ENCODE data around the gene YTHDC1.

DNA sequence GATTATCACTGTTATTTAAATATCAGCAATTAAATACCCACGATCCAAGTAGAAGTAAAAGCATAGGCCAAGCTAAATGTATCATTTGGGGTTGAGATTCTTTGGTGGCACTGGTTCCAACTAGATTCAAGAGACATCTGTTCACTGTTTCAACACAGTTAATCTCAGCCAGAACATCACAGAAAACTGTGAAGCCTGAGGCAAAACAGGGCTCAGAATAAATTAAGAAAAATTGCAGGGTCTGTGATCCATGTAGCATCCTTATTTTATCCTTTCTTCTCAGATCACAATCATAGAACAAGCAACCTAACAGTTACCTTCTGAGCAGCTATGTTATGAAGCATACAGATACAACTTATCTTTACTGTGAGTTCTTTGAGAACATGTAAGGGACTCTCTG is 23.7 kb downstream of the YTHDC1 start:
- TF ChIP-seq, protein P1, sequence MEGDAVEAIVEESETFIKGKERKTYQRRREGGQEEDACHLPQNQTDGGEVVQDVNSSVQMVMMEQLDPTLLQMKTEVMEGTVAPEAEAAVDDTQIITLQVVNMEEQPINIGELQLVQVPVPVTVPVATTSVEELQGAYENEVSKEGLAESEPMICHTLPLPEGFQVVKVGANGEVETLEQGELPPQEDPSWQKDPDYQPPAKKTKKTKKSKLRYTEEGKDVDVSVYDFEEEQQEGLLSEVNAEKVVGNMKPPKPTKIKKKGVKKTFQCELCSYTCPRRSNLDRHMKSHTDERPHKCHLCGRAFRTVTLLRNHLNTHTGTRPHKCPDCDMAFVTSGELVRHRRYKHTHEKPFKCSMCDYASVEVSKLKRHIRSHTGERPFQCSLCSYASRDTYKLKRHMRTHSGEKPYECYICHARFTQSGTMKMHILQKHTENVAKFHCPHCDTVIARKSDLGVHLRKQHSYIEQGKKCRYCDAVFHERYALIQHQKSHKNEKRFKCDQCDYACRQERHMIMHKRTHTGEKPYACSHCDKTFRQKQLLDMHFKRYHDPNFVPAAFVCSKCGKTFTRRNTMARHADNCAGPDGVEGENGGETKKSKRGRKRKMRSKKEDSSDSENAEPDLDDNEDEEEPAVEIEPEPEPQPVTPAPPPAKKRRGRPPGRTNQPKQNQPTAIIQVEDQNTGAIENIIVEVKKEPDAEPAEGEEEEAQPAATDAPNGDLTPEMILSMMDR (IDR thresholded peaks at IDR 0.05), result no peak
- no peak for TF ChIP-seq POLR2A (IDR thresholded peaks at IDR 0.05)
